ENCODE data around the gene THTPA.
A peak's percentile ranks its signal among the peaks of the same experiment; 100 is the strongest.

The THTPA gene, protein sequence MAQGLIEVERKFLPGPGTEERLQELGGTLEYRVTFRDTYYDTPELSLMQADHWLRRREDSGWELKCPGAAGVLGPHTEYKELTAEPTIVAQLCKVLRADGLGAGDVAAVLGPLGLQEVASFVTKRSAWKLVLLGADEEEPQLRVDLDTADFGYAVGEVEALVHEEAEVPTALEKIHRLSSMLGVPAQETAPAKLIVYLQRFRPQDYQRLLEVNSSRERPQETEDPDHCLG

DNA sequence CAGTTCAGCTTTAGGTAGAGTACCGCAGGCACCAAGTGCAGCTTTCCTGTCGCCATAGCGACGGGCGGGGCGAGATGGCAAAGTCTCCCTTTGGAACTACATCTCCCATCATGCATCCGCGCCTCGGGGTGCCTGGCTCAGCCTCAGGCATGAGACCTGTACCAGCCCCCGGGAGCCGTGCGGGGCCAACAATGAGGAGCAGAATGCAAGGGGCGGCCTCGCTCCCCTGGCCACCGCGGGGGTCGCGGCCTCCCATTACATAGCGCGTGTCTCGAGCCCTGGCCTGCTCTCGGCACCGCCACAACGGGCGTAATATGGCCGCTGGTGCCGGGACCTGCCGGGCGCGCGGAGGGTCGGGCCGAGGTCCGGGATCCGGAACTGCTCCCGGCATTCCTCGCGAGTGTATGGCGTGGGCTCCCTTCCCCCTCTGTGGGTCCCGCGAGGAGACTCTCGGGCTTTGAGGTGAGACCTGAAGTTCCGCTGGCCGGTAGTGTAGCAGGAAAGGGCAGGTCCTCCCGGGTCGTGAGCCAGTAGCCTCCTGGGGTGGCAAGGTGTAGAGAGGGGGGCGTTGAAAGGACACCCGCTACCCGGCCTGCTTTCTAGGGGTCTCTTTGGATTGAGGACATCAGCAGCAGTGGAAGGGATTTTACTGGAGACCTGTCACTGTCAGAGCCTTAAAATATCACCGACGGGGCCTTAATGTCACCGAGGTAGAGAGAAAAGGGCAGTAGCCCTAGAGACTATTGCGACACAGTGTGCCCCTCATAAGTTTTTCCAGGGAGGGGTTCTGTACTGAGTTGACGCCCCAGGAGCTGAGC is at the start of gene THTPA:
Gene THTPA (plus strand): TSS at position 390 of the 818 bp plus-strand sequence. CDS start 487 bp downstream, outside the sequence.
- DNase-seq, result peak; percentile 68 to 88 (median 79)

DNA sequence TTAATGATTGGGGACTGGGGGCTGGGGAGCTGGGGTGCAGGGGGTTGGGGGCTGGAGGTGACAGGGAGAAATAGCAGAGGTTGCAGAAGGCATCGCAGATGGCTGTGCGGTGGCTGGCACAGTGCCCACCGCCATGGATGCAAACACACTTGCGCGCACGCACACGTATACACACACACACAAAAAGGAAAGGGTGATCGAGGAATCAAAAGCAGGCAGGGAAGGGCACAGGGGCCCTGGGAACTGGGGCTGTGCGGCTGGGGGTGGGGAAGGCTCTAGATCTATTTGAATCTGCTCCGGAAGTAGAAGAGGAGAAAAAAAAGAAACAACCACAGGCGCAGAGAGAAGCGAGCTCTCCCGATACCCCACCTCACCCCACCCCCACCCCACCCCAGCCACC is 43.9 kb upstream of the THTPA start:
- DNase-seq, result no peak

DNA sequence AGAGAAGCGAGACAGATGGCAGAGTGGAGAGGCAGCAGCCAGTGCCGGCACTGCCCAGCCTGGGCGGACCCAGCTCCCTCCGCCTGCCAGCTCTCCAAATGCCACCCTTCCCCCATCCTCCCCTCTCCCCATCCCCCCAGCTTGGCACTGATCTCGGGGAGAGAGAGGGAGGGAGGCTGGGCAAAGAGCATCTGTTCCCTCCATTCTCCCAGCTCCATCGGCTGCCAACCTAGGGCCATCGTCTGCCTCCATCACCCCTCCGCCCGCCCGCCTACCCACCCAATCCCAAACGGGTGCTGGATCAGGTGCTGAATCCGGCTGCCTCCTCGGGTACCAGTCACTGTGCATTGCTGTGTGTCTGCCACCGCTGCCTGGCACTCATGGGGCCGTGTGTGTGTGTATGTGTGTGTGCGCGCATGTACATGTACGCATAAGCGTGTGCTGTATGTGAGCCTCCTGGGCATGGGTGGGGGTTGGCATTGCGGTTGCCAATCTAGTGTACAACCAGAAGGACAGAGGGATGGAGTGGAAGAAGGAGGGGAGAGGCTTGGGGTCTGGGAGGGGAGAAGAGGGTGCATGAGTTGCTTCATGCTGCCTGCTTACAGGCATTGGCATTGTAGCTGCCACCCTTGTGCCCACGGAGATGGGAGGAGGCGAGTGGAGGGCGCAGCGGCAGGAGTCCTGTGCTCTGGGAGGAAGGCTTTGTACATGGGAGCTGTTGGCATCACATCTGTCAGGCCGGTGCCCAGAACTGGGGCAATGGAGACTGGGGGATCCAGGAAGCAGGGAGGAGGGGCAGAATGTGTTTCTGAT is 42.9 kb upstream of the THTPA start:
- no peak for DNase-seq

DNA sequence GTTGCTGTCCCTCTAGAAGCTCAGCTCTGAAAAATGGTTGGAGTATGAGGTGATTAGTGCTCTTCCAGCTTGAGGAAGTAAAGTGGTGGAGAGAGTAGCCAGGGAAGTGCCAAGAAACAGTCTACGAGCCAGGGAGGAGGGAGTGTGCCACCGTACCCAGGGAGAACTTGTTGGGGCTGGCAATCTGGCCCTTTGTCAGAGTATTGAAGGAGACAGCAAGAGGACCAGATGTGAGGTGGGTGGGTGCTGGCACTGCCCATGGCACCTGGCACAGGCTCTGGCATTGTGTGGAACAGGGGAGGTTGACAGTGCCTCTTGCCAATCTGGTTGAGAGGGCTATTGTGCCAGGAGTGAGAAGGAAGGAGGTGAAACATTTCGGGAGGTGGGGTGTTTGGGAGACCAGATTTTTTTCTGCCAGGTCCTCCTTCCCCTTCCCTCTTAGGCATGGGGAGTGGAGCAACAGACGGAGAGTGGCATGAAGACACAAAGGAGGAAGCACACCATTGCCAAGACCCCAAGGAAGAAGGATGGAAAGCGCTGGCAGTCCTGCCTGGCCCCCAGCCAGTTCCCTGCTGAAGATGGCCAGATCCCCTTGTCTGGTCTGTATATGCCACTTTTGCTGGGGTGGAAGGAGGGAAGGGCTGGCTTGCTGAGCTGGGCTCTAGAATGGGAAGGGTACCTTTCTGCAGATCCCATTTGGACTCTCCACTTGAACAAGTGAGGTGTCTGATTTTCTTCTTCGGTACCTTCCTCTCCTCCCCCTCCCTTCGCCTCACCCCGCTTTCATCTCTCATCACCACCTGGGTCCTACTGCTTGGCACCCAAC is 42.0 kb upstream of the THTPA start:
- DNase-seq, result no peak

DNA sequence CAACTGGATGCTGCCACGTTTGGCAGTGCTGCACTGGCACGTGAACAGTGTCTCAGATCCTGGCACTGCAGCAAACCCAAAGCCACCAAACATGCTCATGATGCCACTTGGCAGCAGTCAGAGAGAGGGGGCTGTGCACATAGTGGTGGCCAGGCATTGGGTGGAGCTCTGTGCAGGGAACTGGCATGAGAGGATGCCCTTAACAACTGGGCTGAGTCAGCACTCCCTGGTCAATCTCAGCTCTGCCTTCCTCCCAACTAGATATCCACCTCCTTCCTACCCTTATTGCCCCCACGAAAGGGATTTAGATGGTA is 41.5 kb upstream of the THTPA start:
- DNase-seq, result no peak

DNA sequence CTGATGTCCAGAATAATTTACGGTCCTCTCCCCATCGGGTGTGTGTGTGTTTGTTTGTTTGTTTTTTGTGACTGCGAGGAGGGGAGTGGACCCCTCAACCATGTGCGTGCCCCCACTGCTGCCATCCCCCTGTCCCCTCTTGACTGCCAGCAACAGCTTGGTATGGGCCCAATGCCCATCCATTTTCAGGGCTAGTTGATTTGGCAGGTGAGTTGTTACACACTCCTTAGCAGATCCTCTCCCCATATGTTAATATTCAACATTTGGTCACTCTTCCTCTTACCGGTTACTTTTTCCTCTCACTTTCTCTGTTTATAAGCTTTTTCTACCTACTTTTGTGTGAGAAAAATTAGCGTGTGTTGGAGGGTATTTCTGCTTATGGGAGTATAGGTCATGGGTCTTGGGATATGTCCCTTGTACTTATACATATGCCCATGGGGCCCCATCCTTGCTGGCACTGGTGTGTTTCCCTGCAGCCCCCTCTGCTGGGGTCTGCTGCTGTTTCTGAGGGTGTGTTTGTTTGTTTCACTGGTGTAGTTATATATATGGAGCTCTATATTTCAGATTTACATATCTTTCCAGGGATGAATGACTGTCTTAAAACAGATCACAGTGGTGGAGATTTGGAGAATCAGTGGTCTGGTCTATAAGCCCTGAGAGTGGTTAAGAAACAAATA is 38.3 kb upstream of the THTPA start:
- DNase-seq, result no peak

DNA sequence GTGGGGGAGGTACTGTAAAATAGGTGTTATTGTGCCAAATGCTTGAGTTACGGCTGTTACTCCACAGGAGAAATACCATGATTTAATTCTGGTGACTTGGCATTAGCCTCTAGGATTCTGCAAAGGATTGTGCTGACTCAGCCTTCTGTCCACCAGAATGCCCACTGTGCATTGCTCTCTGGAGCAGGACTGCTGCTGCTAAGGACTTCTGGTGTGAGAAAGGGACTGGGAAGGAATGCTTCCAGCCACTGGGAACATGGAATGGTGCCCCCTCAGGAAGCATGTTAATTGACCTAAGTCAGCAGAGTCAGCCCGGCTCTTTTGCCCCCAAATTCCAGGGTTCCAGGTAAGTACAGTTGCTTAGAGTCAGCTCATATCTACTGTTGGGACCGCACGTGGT is 37.4 kb upstream of the THTPA start:
- DNase-seq, result no peak

DNA sequence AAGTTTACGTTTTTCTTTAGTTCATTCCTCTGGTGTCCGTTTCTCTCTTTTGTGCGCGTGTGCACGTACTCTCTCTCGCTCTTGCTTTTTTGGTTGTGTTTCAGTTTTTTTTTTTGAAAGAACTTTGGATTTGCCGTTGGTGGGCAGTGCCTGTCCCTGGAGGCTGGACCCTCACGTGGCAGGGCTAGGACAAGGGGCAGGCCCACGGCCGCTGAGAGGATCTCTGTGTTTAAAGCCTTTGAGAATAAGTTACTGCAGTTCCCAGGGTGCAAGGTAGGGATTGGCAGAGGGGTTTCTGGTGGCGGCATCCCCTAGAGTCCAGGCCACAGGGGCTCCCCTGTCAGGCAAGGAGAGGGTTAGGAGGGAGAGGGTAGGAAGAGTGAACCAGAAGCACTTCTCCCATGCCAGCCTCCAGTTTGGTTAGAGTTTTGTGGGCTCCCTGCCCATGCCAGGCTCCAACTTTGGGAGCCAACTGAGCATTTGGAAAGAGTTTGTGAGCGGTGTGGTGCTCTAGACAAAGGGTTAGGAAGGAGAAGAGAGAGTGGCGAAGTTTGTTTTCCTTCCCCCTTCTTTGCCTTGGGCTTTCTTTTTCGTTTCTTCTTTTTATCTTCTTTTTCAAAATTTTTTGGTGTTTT is 35.1 kb upstream of the THTPA start:
- no peak for DNase-seq

DNA sequence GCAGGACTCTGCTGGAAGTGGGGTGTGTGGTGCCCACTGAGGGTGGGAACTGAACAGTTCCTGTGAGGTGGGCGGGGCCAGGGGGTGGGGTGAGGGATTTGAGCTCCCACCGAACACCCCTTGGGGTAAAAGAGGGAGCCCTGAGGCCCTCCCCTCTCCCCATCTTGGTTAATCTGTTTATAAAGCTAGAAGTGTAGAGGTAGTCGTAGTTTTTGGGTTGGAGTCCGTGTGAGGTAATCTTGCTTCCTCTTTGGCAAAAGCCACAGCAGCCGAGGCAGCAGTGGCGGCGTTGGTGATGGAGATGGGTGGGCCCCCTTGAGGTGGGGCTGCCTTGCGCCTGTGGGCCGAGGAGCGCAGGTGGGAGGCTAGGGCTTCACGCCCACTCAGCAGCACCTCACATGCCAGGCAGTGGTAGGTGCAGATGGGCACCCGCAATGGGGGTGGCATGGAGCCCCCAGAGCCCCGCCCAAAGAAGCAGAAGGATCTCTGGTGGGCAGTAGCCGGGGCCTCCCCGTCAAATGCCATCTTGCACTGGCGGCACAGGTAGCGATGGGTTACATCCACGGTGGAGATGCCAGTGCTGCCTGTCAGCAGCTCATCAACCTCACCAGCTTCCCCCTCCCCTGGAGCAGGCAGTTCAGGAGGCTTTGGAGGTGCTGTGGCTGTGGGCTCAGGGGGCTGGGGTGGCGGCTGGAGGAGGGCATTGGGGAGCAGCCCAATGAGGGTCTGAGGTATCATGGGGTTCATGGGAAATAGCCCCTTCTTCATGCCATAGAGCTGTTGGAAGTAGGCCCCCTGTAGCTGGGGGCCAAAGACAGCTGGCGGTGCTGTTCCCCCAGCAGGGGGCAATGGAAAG is 34.1 kb upstream of the THTPA start:
- no peak for DNase-seq

DNA sequence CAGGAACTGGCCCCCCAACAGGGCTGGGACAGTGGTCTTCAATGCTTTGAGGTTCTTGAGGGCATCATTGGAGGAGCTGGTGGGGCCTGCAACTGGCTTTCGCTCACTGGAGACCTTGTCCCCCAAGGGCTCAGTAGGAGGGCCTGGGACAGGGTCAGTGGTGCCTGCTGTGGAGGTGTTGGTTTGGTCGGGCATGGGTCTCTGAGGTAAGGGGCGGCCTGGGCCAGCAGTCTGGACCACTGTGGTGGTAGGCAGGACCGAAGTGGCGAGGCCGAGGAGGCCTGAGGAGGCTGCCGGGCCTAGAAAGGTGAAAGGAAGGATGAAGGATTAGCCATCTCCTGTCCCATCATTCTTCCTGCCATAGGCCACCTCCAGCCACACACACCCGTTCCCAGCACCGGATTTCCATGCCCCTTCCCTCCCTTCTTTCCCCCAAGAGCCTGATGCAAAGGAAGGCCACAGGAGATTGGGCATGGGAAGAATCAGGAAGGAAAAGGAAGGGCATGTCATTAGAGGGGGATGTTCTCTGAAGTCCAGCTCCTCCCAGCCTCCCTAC is 33.4 kb upstream of the THTPA start:
- no peak for DNase-seq

DNA sequence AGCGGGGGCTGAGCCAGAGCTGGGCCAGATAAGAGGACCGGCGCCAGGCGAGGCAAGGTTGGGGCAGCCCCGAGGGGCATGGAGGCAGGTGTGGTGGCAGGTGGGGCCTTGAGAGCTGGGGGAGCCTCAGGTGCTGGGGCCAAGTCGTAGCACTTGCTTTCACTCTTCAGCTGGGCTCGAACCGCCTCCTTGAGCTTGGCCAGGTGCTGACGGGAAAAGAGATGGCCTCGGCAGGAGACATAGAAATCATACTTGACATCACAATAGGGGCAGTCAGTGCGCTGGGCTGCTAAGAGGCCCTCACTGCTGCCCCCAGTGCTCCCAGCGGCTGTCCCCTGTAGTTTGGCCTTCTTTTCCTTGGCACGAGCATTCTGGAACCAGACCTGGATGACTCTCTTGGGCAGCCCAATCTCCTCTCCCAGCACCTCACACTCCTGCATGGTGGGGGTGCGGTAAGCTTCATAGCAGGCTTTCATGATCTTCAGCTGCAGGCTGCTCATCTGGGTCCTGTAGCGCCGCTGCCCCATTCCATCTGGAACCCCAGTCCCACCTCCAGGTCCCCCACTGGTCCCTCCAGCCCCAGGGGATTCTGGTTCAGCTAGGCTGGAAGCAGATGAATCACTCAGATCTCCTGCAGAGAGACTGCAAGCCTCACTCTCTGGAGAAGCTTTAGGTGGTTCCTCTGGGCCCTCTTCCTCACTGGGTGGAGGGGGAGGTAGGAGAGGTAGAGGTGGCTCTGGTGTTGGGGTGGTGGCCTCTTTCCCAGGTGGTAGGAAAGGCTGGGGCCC is 32.6 kb upstream of the THTPA start:
- DNase-seq, result no peak

DNA sequence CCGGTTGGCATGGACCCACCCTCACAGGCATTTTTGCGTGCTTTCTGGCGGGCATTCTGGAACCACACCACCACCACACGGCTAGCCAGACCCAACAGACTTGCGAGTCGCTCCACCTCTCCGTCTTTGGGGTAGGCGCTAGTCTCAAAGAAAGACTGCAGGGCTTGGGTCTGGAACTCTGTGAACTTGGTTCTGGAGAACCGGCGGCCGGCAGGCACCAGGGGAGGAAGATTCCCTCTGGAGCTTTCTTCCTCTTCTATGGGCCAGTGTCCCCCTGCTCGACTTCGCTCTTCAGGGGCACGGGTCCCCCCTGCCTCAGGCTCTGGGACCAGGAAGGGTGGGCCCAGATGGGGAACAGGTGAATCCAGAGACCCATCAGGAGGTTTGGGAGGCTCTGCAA is 31.1 kb upstream of the THTPA start:
- no peak for DNase-seq

DNA sequence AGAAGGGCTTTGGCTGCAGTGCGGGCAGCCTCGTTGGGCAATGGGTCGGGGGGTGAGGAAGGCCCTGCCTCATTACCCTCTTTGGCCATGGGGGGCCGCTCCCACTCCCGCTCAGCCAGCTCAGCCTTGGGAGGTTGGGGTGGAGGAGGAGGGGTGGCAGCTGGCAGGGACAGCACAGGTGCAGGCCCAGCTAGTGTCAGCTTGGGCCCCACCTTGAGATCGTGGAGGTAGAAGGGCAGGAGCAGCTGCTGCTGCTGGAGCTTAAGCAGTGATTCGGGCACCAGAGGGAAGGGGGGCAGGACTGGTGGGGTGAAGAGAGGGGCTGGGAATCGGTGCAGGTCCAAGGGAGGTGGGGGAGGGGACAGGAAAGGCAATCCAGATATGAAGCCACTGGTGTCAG is 30.5 kb upstream of the THTPA start:
- no peak for DNase-seq

DNA sequence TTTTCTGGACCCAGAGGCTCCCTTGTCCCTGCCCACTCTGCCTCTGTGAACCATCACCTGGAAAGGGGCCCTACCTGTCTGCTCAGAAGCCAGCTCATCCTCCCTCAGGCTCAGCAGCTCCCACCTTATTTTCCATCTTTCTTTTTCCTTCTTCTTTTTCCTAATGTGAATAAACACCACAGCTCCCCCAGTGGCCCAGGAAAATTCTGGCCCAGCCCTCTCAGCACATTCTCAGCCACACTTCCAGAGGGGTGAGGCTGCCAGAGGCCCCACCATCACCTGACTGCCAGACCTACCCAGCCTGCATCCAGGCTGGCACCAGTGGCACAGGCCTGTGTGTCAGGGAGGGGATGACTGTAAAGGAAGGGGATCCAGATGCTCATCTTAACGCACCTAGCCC is 27.5 kb upstream of the THTPA start:
- DNase-seq, result no peak

DNA sequence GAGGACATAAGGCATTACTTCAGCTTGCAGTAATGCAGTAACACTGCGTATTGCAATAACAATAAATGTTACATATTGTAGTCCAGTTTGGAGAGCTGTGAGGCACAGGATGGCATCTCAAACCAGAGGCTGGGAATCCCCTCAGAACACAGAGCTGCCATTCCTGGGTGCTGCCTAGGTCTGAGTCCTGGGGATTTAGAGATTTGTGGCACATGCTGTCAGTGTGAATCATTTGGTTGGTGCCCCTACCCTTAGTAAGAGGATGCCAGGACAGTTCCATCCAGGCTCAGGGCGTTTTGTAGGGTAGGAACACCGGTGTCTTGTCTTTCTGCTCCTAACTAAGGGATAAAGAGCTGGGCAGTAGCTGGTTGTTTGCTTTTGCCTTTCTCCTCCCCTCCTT is 27.1 kb upstream of the THTPA start:
- DNase-seq, result no peak

DNA sequence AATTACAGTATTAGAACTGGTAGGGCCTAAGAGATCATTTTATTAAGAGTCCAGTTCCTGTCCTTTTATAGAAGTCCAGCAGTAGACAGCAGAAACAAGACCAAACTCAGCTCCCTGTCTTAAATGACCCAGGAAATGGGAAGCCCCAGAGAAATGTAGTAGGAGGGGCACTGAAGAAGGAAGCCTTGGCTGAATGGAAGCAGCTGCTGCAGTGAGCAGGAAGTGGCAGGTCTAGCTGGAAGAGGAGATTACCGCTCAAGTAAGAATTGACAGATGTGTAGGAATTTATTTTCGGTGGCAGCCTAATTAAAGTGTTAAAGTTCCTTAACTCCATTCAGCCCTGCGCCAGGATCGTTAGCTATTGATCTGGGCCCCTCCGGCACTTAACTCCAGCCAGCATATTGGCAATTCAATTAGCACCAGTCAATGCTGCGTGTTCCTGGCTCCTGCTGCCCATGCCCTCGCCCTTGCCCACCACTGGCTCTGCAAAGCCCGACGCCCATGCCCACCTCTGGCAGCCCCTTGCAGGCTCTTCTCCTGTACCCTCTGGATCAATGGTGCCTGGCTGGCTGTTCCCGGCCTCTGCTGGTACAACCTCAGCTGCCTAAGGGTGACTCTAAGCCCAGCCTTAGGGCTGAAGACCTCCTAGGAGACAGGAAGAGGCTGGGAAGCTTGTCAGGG is 25.6 kb upstream of the THTPA start:
- no peak for DNase-seq

DNA sequence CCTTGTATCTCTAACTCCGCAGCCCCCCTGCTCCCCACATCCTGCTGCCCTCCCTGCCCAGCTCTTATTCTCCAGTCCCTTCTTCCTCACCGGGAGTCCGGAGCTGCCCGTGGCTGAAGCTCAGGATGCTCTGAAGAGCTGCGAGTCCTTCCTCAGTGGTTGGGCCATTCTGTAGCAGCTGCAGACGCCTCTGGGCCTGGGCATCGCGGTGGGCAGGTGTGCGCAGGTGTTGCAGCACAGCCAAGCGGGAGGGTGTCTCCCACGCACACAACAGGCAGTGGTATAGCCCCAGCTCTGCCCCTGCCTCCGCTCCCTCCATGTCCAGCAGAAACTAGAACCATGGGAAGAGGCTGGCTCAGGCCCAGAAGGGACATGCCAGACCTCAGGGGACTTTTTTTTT is 24.7 kb upstream of the THTPA start:
- DNase-seq, result no peak

DNA sequence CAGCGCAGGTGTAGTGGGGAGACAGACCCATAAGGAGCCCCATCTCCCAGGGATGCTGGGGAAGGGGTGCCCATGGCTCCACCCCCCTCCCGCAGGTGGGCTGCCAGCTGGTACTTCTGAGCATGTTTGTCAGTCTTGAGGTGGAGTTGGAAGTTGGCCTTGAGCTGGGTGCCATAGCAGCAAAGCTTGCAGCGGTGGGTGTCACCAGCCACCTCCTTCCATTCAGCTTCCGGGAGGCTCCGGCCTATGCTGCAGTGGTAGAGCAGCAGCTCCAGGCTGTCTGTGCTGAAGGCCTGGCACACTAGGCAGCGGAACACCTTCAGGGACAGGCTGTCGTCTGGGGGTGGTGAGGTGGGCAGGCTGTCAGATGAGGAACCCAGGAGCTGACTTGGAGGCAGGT is 23.4 kb upstream of the THTPA start:
- no peak for DNase-seq

All from activated naive CD4-positive, alpha-beta T cell (primary cell).